Midbrain (tissue), 1 donor: ENCODE data around the gene ASGR2.
"Not testable (repeated sequence)": the region's sequence is repeated elsewhere in the genome, so short reads cannot be mapped to it uniquely, and the experiment has no call there.

ENCODE experiments used
- DNase-seq: peaks from one replicate; lab custom pipeline; 2025; lab: John Stamatoyannopoulos, UW

ASGR2 gene

GRCh38 chr17:7124923-7125322, 10.3 kb upstream of the ASGR2 start:
- DNase-seq: no peak

GRCh38 chr17:7123844-7124243, 9.2 kb upstream of the ASGR2 start:
- no peak for DNase-seq

DNA sequence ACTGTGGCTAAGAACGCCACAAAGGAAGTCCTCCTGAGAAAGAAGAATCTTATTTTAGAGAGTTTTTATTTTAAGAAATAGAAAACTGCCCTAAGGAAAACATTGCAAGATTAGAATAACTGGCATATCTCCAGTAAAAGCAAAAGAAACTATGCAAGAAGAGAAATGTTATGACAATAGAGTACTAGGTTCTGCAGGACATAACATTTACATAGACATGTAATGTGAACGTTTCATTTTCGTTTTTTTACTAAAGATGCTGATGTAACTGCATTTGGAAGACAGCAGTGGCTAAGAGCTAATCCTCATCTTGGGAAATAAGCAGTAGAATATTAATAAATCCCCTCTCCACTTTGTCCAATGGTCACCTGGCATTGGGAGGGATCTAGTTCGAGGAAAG, 7.8 kb upstream of the ASGR2 start:
- DNase-seq: no peak

DNA sequence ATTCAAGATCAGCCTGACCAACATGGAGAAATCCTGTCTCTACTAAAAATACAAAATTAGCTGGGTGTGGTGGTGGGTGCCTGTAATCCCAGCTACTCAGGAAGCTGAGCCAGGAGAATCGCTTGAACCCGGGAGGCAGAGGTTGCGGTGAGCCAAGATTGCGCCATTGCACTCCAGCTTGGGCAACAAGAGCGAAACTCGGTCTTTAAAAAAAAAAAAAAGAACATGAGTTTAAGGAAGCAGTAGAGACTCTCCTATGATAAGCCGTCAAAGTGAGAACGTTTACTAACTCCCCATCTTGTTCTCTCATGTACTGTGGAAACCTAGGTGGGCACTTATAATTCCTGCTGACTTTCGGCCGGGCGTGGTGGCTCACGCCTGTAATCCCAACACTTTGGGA, 6.0 kb upstream of the ASGR2 start:
- not testable (repeated sequence) for DNase-seq

DNA sequence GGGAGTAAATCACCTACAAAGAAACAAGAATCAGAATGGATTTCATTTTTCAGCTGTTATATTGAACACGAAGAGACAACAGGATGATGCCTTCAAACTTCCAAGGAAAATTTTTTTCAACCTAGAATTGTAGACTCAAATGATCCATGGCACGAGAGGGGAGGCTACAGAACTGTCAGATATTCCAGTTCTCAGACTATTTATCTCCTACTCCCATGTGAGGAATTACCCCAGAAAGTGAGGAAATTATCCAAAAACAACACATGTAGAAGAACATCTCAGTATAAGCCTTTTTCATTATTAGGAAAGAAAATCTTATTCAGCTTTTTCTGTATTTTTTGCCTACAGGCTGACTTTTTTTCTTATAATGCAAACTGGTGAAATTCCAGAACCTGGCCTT, 5.5 kb upstream of the ASGR2 start:
- DNase-seq: no peak

DNA sequence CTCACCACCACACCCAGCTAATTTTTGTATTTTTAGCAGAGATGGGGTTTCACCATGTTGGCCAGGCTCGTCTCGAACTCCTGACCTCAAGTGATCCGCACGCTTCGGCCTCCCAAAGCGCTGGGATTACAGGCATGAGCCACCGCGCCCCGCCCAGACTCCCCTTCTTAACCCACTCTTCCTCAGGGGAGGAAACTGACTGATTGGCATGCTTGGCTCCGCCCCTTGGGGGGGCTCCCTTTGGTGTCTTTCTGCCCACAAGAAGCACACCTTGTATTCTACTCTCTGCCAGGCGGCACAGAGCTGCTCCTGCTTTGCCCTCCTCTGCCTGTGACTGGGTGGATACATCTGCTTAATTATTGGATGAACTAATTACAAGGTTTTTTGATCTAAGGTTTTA, 4.7 kb upstream of the ASGR2 start:
- DNase-seq: no peak

- DNase-seq: peak; percentile 39
These were observed 423 bp upstream of the ASGR2 start for GRCh38 chr17:7114875-7115614.

- DNase-seq: no peak
These were observed 1.1 kb downstream of the ASGR2 start for GRCh38 chr17:7113273-7114071.

DNA sequence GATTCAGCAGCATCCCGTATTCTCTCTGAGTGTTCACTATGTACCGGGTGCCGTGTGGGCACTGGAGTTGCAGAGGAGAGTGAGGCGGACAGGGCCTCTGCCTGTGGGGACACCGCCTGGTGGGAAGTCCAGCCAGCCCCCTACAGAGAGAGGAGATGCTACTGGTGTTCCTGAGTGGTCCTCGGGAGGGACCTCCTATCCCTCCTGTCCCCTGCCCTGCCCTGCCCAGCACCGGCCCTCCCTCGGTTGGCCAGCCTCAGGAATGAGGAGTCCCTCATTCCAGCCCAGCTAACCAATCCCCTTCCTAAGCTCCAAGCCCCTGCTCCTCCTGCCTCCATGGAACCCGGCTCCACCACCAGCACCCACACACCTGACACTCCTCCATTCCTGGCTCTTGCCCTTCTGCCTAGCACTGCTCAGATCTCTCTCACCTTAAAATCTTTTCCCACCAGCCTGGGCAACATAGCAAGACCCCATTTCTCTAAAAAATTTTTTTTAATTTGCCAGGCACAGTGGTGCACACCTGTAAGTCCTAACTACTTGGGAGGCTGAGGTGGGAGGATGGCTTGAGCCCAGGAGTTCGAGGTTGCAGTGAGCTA, 2.0 kb downstream of the ASGR2 start:
- no peak for DNase-seq

DNA sequence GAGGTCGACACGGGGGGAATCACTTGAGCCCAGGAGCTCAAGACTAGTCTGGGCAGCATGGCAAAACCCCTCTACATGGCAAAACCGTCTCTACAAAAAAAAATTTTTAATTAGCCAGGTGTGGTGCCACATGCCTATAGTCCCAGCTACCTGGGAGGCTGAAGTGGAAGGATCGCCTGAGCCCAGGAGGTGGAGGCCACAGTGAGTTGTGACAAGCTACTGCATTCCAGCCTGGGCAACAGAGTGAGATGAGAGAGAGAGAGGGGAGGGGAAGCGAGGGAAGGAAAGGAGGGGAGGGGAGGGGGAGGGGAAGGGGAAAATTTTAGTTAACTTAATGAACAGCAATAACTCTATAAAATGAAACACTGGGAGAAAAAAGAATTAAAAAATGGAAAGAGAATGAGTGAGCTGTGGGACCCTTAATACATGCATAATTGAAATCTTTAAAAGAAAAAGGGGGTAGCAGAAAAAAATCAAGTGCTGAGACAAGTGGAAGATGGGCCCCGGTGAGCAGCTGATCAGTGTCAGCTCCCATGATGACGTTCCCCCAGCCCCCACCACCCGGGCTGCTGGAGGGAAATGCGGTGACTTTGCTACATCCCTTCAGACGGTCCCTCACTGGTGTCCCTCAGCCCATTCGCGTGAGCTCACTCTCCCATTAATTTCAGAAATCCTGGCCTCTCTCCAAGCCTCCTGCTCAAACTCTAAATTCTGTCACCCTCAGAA, 2.7 kb downstream of the ASGR2 start:
- no peak for DNase-seq

GRCh38 chr17:7110617-7111306, 3.9 kb downstream of the ASGR2 start:
- DNase-seq: no peak

DNA sequence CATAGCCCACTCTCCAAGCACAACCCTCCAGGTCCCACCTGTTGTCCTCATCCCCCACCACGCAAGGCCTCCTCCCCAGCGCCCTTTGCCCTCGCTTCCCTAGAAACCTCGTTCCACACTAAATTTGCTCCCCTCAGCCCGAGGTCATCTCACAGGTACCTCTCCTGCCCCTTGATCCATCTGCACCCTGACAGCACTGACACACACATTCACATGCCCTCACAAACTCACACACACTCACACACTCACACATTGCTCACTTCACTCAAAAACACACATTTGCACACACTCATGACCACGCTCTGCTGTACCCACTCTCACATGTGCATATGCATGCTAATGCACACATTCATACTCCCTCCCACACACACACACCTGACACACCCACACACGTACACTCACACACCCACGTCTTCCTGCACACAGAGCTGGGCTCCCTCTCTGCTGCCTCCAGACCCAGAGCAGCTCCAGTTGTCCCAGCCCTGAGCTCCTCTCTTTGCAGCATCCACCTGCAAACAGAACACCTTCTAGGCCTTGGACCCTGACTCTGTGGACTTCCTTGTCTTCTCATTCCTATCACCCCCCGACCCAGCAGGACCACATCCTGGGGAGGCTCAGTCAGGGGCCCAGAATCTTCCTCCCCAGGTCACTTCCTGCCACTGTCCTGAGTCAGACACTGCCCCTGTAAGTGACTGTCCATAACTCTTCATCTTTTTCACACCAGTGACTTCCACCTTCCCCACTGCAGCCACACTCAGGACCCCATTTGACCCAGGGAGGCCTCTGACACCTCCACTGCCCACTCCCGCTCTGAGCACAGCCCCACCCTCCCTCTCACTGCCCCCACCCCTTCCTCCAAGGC, 4.9 kb downstream of the ASGR2 start:
- no peak for DNase-seq

DNA sequence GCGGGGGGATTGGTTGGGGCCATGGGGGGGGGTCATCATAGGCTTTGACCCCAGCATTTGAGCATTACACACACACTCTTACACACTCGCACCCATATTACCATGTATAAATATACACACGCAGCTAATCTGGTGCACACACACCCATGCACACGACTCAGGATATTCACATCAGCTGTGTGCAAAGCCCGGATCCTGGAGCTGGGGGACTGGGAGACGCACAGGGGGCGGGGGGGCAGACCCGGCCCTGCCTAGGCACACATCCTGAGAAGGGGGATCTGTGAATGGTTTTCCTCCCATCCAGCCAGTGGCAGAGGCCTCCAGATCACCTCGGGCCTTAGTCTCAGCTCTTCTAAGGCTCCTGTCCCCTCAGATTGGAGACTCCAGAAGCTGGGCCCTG, 5.6 kb downstream of the ASGR2 start:
- DNase-seq: no peak

DNA sequence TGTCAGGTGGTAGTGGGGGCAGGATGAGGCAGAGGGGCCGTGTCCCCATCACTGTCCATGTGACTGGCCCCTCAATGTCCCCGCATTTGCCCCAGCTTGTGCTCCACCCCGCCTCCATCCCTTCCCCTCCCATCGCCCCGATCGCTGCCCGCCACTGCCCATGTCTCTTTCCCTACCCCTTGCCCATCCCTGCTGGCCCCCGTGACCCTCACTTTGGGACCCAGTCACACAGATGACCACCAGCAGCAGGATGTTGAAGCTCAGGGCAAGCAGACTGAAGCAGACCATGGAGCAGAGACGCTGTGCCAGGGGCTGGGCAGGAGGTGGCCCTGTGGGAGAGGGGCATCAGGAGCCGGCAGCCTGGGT, 6.1 kb downstream of the ASGR2 start:
- no peak for DNase-seq

DNA sequence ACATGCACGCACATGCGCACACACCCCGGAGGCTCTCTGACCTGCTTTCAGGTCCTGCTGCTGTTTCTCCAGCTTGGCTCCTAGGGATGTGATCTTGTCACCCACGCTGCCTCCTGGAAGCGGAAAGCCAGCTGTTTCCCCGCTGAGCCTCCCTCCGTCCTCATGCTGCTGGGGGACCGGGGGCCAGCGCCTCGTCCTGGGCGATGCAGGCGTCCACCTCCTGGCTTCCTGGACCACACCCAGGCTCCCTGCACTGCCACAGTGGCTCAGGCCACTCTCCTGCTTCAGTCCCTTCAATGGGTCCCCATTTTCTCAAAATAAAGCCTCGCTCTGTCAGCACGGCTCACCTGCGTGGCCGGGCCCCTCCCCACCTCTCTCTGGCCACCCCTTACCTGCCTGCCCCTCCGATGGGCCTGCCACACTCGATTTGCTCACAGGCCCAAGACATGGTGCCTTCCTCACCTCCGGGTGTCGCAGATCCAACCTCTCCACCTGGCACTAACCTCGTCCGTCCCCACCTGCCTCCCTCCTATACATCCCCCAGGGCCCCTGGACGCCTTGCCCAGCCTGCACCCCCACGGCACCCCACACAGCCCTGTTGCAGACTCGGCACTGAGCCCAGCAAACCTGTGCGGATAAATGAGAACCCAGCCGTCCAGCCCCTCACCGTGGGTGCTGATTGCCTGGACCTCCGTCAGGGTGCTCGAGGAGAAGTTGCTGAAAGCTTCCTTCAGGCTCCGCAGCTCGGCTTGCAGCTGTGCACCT, 6.6 kb downstream of the ASGR2 start:
- DNase-seq: no peak

DNA sequence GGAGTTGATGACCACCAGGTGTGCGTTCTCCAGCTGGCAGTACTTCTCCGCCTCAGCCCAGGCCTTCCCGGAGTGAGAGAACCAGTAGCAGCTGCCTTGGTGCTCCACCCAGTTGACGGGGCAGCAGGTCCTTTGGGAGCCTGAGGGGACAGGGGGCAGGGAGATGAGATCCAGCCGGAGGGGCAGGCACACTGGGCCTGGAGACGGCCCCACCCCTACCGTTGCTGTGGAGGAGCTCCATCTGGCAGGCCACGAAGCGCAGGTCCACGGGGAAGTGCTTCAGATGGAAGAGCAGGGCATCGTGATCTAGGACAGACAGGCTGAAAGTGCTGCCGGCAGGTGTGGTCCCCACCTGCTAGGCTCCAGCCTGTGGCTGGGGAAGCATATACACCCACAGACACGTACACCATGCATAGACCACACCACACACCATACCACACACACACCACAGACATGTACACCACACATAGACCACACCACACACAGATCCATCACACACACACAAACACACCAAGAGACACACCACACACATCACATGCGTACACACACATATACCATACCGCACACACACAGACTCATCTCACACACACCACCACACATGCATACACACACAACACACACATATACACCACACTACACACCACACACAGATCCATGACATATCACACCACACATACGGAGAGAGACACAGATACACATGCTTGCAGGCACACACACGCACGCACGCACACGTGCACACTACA, 7.4 kb downstream of the ASGR2 start:
- no peak for DNase-seq

- no peak for DNase-seq
These were observed 12.2 kb downstream of the ASGR2 start for GRCh38 chr17:7102421-7102820.

DNA sequence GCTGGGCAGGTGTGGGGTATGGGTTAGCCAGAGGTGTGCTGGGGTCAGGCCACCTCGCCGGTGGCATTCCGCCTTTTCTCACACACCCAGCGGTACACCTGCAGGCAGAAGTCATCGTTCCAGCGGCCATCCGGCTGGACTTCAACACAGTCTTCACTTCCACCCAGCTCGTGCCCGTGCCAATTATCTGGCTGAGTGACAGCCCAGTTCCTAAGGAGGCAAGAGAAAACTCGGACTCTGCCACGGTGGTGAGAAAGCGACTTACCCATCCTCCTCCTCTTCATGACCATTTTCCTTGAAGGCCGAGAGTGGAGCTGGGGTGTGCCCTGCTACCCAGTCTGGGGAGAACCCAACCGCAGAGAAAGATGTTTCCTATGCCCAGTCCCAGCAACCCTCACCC, 13.1 kb downstream of the ASGR2 start:
- no peak for DNase-seq

DNA sequence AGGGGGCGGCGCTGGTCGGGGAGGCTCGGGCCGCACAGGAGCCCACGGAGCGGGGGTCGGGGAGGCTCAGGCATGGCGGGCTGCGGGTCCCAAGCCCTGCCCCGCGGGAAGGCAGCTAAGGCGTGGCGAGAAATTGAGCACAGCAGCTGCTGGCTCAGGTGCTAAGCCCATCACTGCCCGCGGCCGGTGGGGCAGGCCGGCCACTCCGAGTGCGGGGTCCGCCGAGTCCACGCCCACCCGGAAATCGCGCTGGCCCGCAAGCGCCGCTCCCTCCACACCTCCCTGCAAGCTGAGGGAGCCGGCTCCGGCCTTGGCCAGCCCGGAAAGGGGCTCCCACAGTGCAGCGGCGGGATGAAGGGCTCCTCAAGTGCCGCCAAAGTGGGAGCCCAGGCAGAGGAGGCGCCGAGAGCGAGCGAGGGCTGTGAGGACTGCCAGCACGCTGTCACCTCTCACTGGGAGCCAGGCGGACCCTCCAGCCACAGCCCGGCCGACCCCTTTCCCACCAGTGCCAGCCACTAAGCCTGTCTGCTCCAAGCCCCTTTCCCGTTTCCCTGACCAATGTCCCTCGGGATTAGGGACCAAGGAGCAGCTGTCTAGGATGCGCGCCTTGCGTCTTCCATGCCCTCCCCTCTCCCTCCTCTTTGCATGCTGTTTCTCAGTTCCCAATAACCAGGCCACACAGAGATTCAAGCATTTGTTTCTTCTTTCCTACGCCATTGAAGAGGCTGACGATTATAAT, 13.8 kb downstream of the ASGR2 start:
- not testable (repeated sequence) for DNase-seq
